ENCODE measurements around the gene ADAMTS2. TPM values are rescaled to one million over a fixed set of nuclear protein-coding genes. Genes with fewer than 3 reads are reported as not detected.
A peak's percentile ranks its signal among the peaks of the same experiment; 100 is the strongest.

Gene ADAMTS2
- total RNA-seq, 3 donors from 2014 or later (not counting 1 experiment from before 2014, with no cell fraction given), result 0.28 TPM; not detected in 2

GRCh38 chr5:179139111-179139935 lies 205.9 kb downstream of the ADAMTS2 start:
- no peaks in the 10 kb centered on the region for H3K36me3 Mint-ChIP-seq
- Histone ChIP-seq H3K9me3 (ENCODE audit: control insufficient read depth, insufficient read depth, low read length) (no peaks in the 10 kb centered on the region), H3K4me3 (ENCODE audit: low read length) (no peak overlapping the region), H3K27ac (ENCODE audit: low read length) (no peak overlapping the region), H3K27me3 (ENCODE audit: control insufficient read depth, insufficient read depth, low read length) (no peaks in the 10 kb centered on the region), H3K36me3 (ENCODE audit: control insufficient read depth, insufficient read depth, low read length) (no peaks in the 10 kb centered on the region), H3K4me1 (ENCODE audit: control insufficient read depth, insufficient read depth, low read length) (no peaks in the 10 kb centered on the region)
- H3K4me3 Mint-ChIP-seq, result no peak overlapping the region
- ATAC-seq, result peak in 1 of 3 donors; percentile 6
- no peak for DNase-seq
- no peak overlapping the region for H3K27ac Mint-ChIP-seq
- intact Hi-C loops (cut with micrococcal nuclease), result no loop called here
- no peak for TF ChIP-seq CTCF (IDR thresholded peaks at IDR 0.05)
- no peaks in the 10 kb centered on the region for H3K9me3 Mint-ChIP-seq
- no peaks in the 10 kb centered on the region for H3K4me1 Mint-ChIP-seq
- 90% methylated on average over 26 of the region's 26 CpGs for WGBS (ENCODE audit: insufficient coverage)
- H3K27me3 Mint-ChIP-seq (ENCODE audit: low read depth in 2 of 2), result no peaks in the 10 kb centered on the region

GRCh38 chr5:179138568-179138925 lies 206.7 kb downstream of the ADAMTS2 start:
- no peak for TF ChIP-seq CTCF (IDR thresholded peaks at IDR 0.05)
- Mint-ChIP-seq H3K9me3 (no peaks in the 10 kb centered on the region), H3K27ac (no peak overlapping the region), H3K4me1 (no peaks in the 10 kb centered on the region), H3K36me3 (no peaks in the 10 kb centered on the region), H3K4me3 (no peak overlapping the region), H3K27me3 (ENCODE audit: low read depth in 2 of 2) (no peaks in the 10 kb centered on the region)
- DNase-seq (no peak), ATAC-seq (no peak)
- no peaks in the 10 kb centered on the region for H3K4me1 ChIP-seq (ENCODE audit: control insufficient read depth, insufficient read depth, low read length)
- no peak overlapping the region for H3K27ac ChIP-seq (ENCODE audit: low read length)
- H3K4me3 ChIP-seq (ENCODE audit: low read length), result no peak overlapping the region
- intact Hi-C loops (cut with micrococcal nuclease), result no loop called here
- no peaks in the 10 kb centered on the region for H3K36me3 ChIP-seq (ENCODE audit: control insufficient read depth, insufficient read depth, low read length)
- 86% methylated on average over 23 of the region's 23 CpGs for WGBS (ENCODE audit: insufficient coverage)
- no peaks in the 10 kb centered on the region for H3K27me3 ChIP-seq (ENCODE audit: control insufficient read depth, insufficient read depth, low read length)
- no peaks in the 10 kb centered on the region for H3K9me3 ChIP-seq (ENCODE audit: control insufficient read depth, insufficient read depth, low read length)

GRCh38 chr5:179137643-179138567 lies 207.4 kb downstream of the ADAMTS2 start:
- TF ChIP-seq CTCF (IDR thresholded peaks at IDR 0.05), result no peak
- Mint-ChIP-seq H3K4me3 (no peak overlapping the region), H3K4me1 (no peaks in the 10 kb centered on the region), H3K9me3 (no peaks in the 10 kb centered on the region), H3K27me3 (ENCODE audit: low read depth in 2 of 2) (no peaks in the 10 kb centered on the region), H3K36me3 (no peaks in the 10 kb centered on the region), H3K27ac (no peak overlapping the region)
- ATAC-seq, result no peak
- 88% methylated on average over 33 of the region's 33 CpGs for WGBS (ENCODE audit: insufficient coverage)
- H3K36me3 ChIP-seq (ENCODE audit: control insufficient read depth, insufficient read depth, low read length), result no peaks in the 10 kb centered on the region
- H3K9me3 ChIP-seq (ENCODE audit: control insufficient read depth, insufficient read depth, low read length), result no peaks in the 10 kb centered on the region
- H3K4me1 ChIP-seq (ENCODE audit: control insufficient read depth, insufficient read depth, low read length), result no peaks in the 10 kb centered on the region
- H3K27me3 ChIP-seq (ENCODE audit: control insufficient read depth, insufficient read depth, low read length), result no peaks in the 10 kb centered on the region
- no peak overlapping the region for H3K27ac ChIP-seq (ENCODE audit: low read length)
- H3K4me3 ChIP-seq (ENCODE audit: low read length), result no peak overlapping the region
- DNase-seq, result no peak
- intact Hi-C loops (cut with micrococcal nuclease), result no loop called here

Data from natural killer cell (primary cell).